T follicular helper cell (primary cell): ENCODE results near the gene CCL2.

Experiments
- DNase-seq: peaks from one replicate; pipeline ENCODE4 v3.0.0-alpha.2; 2020; ENCODE audit warnings: low read depth

CCL2 gene

GRCh38 chr17:34241062-34241461 lies 14.0 kb upstream of the CCL2 start:
- DNase-seq, result no peak

GRCh38 chr17:34242587-34243363 lies 12.3 kb upstream of the CCL2 start:
- no peak for DNase-seq

- no peak for DNase-seq
Measured at GRCh38 chr17:34243364-34244320, 11.4 kb upstream of the CCL2 start.

- DNase-seq, result no peak
Measured at GRCh38 chr17:34245351-34245905, 9.7 kb upstream of the CCL2 start.

- DNase-seq, result no peak
Measured at GRCh38 chr17:34246446-34246845, 8.6 kb upstream of the CCL2 start.

- DNase-seq, result no peak
Measured at GRCh38 chr17:34246881-34247280, 8.2 kb upstream of the CCL2 start.

GRCh38 chr17:34248511-34249024 lies 6.5 kb upstream of the CCL2 start:
- DNase-seq, result no peak

- DNase-seq, result no peak
Measured at GRCh38 chr17:34249061-34249460, 6.0 kb upstream of the CCL2 start.

- no peak for DNase-seq
Measured at GRCh38 chr17:34249478-34249877, 5.6 kb upstream of the CCL2 start.

- DNase-seq, result no peak
Measured at GRCh38 chr17:34251186-34251585, 3.9 kb upstream of the CCL2 start.

GRCh38 chr17:34252095-34252443 lies 3.0 kb upstream of the CCL2 start:
- no peak for DNase-seq

- DNase-seq, result no peak
Measured at GRCh38 chr17:34252444-34253138, 2.5 kb upstream of the CCL2 start.

GRCh38 chr17:34253139-34253525 lies 2.0 kb upstream of the CCL2 start:
- no peak for DNase-seq

- DNase-seq, result no peak
Measured at GRCh38 chr17:34254146-34254545, 939 bp upstream of the CCL2 start.

GRCh38 chr17:34255381-34255732 lies 272 bp downstream of the CCL2 start:
- no peak for DNase-seq

GRCh38 chr17:34255841-34256240 lies 756 bp downstream of the CCL2 start:
- no peak for DNase-seq

GRCh38 chr17:34257299-34257985 lies 2.4 kb downstream of the CCL2 start:
- DNase-seq, result no peak

GRCh38 chr17:34257986-34258326 lies 2.9 kb downstream of the CCL2 start:
- DNase-seq, result no peak

GRCh38 chr17:34259146-34259545 lies 4.1 kb downstream of the CCL2 start:
- no peak for DNase-seq

GRCh38 chr17:34260861-34261260 lies 5.8 kb downstream of the CCL2 start:
- no peak for DNase-seq

- DNase-seq, result no peak
Measured at GRCh38 chr17:34261568-34262337, 6.7 kb downstream of the CCL2 start.
